GM18498 (cell line): Measurements from ENCODE around the gene LYSMD2.

ENCODE experiments used
- ATAC-seq: cut with Tn5 transposase; IDR thresholded peaks from one replicate; pipeline ENCODE4 v1.9.1; 2021; ENCODE audit warnings: mild to moderate bottlenecking, moderate library complexity; ENCODE audit not compliant: unreplicated experiment

Gene LYSMD2

DNA sequence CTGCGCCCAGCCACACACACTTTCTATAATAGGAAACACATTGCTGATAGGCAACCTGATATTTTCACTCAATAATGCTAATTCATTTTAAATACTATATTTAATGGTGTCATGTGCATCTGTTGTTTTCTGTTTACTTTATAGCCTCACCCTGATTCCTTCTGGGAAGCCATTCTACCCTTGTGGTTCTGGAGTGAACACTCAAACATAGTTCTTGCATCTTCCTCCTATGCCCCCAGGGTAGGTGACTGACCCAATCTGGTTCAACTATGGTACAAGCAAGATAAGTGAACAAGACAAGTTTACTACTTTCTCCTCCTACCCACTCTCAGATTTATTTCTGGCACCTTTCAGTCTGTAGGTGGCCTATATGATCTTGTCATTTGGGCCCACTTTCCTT lies 60.4 kb downstream of the LYSMD2 start:
- ATAC-seq, result no peak

DNA sequence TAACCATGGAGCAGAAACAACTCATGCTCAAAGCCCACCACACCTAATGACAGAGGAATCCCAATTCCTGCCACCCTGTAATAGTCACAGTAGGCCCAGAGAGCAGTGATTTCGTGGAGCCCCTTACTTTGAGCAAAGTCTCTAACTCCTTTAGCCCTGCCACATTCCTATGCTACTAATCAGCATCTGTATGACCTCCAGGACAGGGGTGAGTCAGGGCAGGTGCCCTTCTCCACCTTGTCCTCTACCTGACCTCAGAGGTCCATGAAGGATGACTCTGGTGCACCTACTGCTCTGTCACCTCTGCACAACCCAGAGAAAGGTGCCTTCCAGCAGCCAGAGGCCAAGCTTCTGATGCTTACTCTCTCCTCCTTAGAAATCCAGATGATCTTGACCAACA lies 62.2 kb downstream of the LYSMD2 start:
- ATAC-seq, result no peak
